BLaER1 treated with 17β-estradiol and CSF1 and Interleukin-3, amounts not matched to agents 10 nM and 100 nM (cell line): ENCODE data around the gene SHPK.

Experiments
- H3K27ac ChIP-seq, 11 experiments: shearing (Covaris generic); formaldehyde crosslinking; 2 replicates each; pipeline ENCODE4 v1.8.1; 2022
- H3K27me3 ChIP-seq, 11 experiments: shearing (Covaris generic); formaldehyde crosslinking; 2 replicates each; pipeline ENCODE4 v1.8.1; 2022
- H3K36me3 ChIP-seq, 11 experiments: shearing (Covaris generic); formaldehyde crosslinking; 2 replicates each; pipeline ENCODE4 v1.8.1; 2022
- H3K4me1 ChIP-seq, 10 experiments: shearing (Covaris generic); formaldehyde crosslinking; 2 replicates each; pipeline ENCODE4 v1.8.1; 2022
- H3K4me2 ChIP-seq, 11 experiments: shearing (Covaris generic); formaldehyde crosslinking; 2 replicates each; pipeline ENCODE4 v1.8.1; 2022
- H3K4me3 ChIP-seq, 10 experiments: shearing (Covaris generic); formaldehyde crosslinking; 2 replicates each; pipeline ENCODE4 v1.8.1; 2022
- H3K9ac ChIP-seq, 11 experiments: shearing (Covaris generic); formaldehyde crosslinking; 2 replicates each; pipeline ENCODE4 v1.8.1; 2022
- H3K9me3 ChIP-seq, 11 experiments: shearing (Covaris generic); formaldehyde crosslinking; replicated peaks in 1 of 11; 2 replicates each; pipeline ENCODE4 v1.8.1; 2022
- H4K20me1 ChIP-seq, 11 experiments: shearing (Covaris generic); formaldehyde crosslinking; 2 replicates each; pipeline ENCODE4 v1.8.1; 2022
- Cebpa-rat ChIP-seq, 11 experiments: shearing (Covaris generic); IDR thresholded peaks; 2 replicates each; pipeline ENCODE4 v1.8.1; 2022

SHPK gene

DNA sequence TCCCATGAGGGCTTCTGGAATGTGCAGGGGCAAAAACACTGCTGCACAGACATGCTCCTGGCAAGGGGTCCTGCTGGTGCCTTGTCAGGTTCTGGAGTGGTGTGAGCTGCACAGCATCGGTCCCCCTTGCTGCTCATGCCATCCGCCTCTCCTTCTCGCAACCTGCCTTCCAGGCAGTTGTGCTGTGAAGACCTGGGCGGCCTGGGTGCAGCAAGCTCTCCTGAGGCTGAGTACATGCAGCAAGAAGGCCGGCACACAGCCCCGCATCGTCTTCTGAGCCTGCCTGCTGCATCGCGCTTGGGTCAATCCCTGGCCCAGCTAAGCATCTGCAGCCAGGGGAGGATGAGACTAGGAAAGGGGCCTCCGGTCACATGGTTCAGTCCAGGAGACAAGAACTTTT, 26.4 kb downstream of the SHPK start:
- no peak overlapping the region for H3K4me2 ChIP-seq
- H3K4me1 ChIP-seq, result no peaks in the 10 kb centered on the region
- no peak overlapping the region for H3K4me3 ChIP-seq
- no peak overlapping the region for H3K27ac ChIP-seq
- H3K36me3 ChIP-seq, result peaks cover 71 to 100% (median 97%) of the 10 kb centered on the region in 11 experiments
- peaks cover 0 to 45% (median 16%) of the 10 kb centered on the region in 11 experiments; a peak in 11 of 22 replicates for H4K20me1 ChIP-seq
- no peaks in the 10 kb centered on the region for H3K9me3 ChIP-seq
- TF ChIP-seq Cebpa-rat (IDR thresholded peaks at IDR 0.05), result no peak
- no peak overlapping the region for H3K9ac ChIP-seq
- no peaks in the 10 kb centered on the region for H3K27me3 ChIP-seq

DNA sequence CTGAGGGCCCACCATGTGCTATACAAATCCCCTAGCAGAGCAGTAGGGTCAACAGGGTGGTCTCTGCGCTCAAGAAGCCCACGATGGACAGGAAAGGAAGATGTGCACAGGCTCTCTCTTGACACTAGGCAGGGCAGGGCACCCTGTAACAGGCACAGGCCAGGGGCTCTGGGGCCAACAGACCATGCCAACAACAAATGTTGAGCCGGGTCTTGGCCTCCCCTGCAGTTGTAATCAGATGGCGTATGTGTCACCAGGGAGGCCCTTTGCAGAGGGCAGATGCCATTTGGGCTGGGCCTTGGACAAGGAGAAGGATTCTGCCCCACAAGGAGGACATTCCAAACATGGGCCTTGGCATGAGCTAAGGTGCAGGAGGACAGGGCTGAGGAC, 32.2 kb downstream of the SHPK start:
- H3K4me2 ChIP-seq, result no peak overlapping the region
- no peak overlapping the region for H3K9ac ChIP-seq
- TF ChIP-seq Cebpa-rat (IDR thresholded peaks at IDR 0.05), result no peak
- peaks cover 0 to 25% (median 3%) of the 10 kb centered on the region in 11 experiments; a peak in 6 of 22 replicates for H4K20me1 ChIP-seq
- no peaks in the 10 kb centered on the region for H3K27me3 ChIP-seq
- no peak overlapping the region for H3K27ac ChIP-seq
- no peaks in the 10 kb centered on the region for H3K9me3 ChIP-seq
- H3K4me1 ChIP-seq, result no peaks in the 10 kb centered on the region
- no peak overlapping the region for H3K4me3 ChIP-seq
- peaks cover 20 to 70% (median 55%) of the 10 kb centered on the region in 11 experiments for H3K36me3 ChIP-seq

DNA sequence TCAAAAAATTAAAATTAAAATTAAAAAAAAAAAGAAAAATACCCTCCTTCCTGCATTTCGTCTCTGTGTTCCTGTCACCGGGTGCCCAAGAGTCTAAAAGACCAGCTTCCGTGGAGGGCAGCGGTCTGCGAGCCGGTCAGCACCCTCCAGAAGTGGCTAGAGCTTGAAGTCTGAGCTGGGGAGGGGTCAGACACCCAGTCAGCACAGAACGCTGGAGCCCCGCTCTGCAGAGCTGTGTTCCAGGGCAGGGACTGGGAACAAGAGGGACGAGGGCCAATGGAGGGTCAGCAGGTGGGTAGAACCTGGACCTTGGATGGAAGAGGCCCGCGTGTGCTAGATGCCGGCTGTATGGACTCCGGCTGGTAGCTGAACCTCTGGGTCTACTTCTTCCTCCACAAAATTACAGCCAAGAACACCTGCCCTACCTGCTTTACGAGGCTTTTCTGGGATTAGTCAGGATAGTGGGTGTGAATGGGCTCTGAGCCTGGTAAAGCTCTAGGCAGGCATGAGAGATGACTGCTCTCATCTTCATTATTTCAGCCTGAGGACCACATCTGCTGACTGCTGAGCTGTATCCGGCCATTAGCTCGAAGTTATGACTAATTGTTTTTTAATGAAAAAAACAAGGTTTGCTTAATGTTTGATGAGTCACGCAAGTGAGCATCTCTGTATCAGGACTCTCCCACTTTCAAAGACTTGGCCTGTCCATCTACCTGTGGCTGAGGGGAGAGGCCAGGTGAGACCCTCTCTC, 32.8 kb downstream of the SHPK start:
- Histone ChIP-seq H3K4me2 (no peak overlapping the region), H3K27ac (no peak overlapping the region)
- no peak for TF ChIP-seq Cebpa-rat (IDR thresholded peaks at IDR 0.05)

DNA sequence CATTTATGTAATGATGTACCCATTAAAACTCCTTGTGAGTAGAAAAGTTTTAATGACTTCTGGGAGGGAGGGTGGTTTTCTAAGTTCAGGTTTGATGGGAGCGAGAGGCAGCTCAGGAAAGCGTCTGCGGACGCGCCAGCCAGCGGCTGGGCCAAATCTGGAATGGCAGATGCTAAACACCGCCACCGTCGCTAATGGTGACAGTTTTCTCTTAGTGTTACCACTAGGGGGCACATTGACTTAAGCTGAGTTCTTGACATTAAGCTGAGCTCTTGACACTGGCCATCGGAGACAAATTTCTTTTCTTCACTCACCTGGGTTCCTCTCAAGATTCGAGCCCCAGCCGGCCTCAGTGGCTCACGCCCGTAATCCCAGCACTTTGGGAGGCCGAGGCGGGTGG, 33.6 kb downstream of the SHPK start:
- H4K20me1 ChIP-seq, result peaks cover 0 to 16% (median 3%) of the 10 kb centered on the region in 11 experiments; a peak in 6 of 22 replicates
- H3K27ac ChIP-seq, result no peak overlapping the region
- no peak overlapping the region for H3K4me2 ChIP-seq
- H3K36me3 ChIP-seq, result peaks cover 9 to 57% (median 41%) of the 10 kb centered on the region in 11 experiments
- no peaks in the 10 kb centered on the region for H3K27me3 ChIP-seq
- H3K4me3 ChIP-seq, result no peak overlapping the region
- H3K9ac ChIP-seq, result no peak overlapping the region
- H3K4me1 ChIP-seq, result no peaks in the 10 kb centered on the region
- no peaks in the 10 kb centered on the region for H3K9me3 ChIP-seq
- no peak for TF ChIP-seq Cebpa-rat (IDR thresholded peaks at IDR 0.05)

More for the DNA sequence above, 32.8 kb downstream of the SHPK start:
- Histone ChIP-seq H3K36me3 (peaks cover 16 to 65% (median 49%) of the 10 kb centered on the region in 11 experiments), H4K20me1 (peaks cover 0 to 19% (median 3%) of the 10 kb centered on the region in 11 experiments; a peak in 6 of 22 replicates), H3K4me3 (no peak overlapping the region), H3K9ac (no peak overlapping the region), H3K4me1 (no peaks in the 10 kb centered on the region), H3K27me3 (no peaks in the 10 kb centered on the region), H3K9me3 (no peaks in the 10 kb centered on the region)

DNA sequence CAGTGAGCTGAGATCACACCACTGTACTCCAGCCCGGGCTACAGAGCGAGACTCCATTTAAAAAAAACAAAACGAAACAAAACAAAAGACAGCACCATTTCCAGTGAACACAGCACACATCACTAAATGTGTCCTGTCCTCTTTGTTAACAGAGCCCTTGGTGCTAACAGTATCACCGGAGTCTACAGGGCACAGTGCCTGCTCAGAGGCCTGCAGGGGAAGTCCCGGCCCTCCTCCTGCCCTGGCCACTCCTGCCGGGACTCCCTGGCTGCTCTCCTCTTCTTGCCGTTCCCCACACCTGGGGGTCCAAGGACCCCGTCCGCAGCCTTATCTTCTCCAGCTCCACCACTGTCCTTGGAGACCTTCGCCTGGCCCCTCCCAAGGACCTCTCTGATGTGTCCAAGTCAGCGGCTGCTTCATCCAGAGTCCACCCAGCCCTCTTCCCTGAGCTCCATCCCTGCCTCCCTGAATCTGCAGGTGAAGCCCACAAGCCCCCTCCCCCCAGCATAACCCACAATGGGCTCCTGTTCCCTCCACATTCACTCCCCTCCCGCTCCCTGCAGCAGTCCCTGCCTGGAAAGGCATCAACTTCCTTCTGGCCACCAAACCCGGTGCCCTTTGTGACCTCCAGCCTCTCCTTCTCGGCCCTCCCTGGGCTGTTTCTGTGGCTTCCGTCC, 35.4 kb downstream of the SHPK start:
- no peak overlapping the region for H3K9ac ChIP-seq
- no peaks in the 10 kb centered on the region for H3K27me3 ChIP-seq
- no peak overlapping the region for H3K27ac ChIP-seq
- TF ChIP-seq Cebpa-rat (IDR thresholded peaks at IDR 0.05), result no peak
- no peak overlapping the region for H3K4me2 ChIP-seq
- no peak overlapping the region for H3K4me3 ChIP-seq
- H3K4me1 ChIP-seq, result no peaks in the 10 kb centered on the region; a peak in 1 of 20 replicates
- no peaks in the 10 kb centered on the region for H3K9me3 ChIP-seq
- peaks cover 0 to 22% (median 2%) of the 10 kb centered on the region in 11 experiments; a peak in 9 of 22 replicates for H4K20me1 ChIP-seq
- peaks cover 0 to 38% (median 23%) of the 10 kb centered on the region in 11 experiments; a peak in 20 of 22 replicates for H3K36me3 ChIP-seq

DNA sequence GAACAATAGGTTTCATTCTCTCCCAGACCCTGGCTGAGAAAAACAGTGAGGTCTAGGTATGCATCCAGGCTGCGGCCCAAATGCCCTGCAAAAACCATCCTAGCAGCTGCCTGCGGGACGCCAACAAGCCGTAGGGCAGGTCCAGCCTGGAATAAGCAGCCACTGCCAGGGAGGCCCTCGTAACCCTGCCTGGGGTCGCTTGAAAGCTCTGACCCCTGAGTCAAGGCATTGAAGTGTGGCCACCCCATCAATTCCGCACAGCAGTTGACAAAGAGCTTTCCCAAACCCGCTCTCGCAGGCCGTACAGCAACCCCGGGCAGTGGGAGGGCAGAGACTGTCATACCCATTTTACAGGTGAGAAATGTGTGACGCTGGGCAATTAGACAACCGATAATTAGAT, 38.0 kb downstream of the SHPK start:
- no peak for TF ChIP-seq Cebpa-rat (IDR thresholded peaks at IDR 0.05)
- no peak overlapping the region for H3K4me3 ChIP-seq

DNA sequence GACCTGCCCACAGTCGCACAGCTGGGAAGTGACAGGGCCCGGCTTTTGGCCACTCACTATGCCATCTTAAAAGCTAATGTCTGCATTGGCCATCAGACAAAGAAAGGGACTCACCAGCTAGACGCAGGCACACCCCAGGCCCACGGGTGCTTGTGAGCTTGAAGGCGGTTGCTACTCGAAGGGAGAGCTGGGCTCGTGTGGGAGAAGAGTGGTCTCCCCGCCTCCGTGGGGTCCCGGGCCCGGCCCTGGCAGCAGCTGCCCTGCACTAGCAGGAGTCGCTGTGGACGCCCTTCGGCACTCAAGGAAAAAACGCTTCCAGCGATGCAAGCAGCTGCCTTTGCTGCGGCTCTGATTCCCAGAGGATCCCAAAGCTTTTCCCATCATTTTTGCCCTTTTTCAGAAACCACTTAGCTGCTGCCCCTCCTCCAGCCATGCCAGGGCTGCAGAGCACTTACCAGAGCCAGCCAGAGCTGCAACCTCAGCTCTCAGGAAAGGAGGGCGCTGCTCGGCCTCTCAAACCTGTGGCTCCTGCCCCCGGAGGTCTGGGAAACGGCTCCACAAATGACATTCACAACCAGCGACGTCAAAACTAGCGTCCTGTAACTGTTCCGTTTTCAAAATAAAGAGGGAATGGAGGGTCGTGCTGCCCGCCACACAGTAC, 39.1 kb downstream of the SHPK start:
- Histone ChIP-seq H3K9me3 (no peaks in the 10 kb centered on the region), H3K9ac (peak overlapping the region in 1 of 11 experiments; percentile 14; a peak in 1 of 22 replicates), H4K20me1 (peaks cover 0 to 42% (median 4%) of the 10 kb centered on the region in 11 experiments; a peak in 7 of 22 replicates), H3K27me3 (no peaks in the 10 kb centered on the region), H3K4me3 (no peak overlapping the region), H3K4me1 (peaks cover 0 to 6% (median 0%) of the 10 kb centered on the region in 10 experiments; a peak in 2 of 20 replicates), H3K4me2 (no peak overlapping the region), H3K27ac (no peak overlapping the region), H3K36me3 (peaks cover 0 to 10% (median 0%) of the 10 kb centered on the region in 11 experiments; a peak in 4 of 22 replicates)
- no peak for TF ChIP-seq Cebpa-rat (IDR thresholded peaks at IDR 0.05)

More for the DNA sequence above, 38.0 kb downstream of the SHPK start:
- Histone ChIP-seq H3K36me3 (peaks cover 0 to 14% (median 6%) of the 10 kb centered on the region in 11 experiments; a peak in 13 of 22 replicates), H4K20me1 (peaks cover 0 to 36% (median 4%) of the 10 kb centered on the region in 11 experiments; a peak in 7 of 22 replicates), H3K9ac (no peak overlapping the region), H3K4me2 (no peak overlapping the region), H3K27ac (no peak overlapping the region), H3K9me3 (no peaks in the 10 kb centered on the region), H3K27me3 (no peaks in the 10 kb centered on the region), H3K4me1 (peaks cover 0 to 6% (median 0%) of the 10 kb centered on the region in 10 experiments; a peak in 2 of 20 replicates)

DNA sequence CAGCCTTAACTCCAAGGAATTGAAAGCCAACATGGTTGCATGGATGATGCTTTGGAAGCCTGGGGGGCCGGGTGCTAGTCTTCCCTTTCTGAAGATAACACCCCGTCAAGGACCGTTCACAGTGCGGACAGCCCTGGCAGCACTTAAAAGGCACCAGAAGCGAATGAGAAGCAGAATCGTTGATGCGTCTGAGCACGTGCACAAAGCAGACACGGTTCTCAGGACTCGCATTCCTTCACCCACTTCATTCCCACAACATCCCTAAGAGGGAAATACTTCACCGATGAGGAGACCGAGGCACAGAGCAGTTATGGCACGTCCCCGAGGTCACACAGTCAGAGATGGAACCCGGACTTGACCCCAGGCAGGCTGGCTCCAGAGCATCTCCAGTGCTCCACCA, 41.1 kb downstream of the SHPK start:
- peaks cover 0 to 19% (median 17%) of the 10 kb centered on the region in 10 experiments; a peak in 16 of 20 replicates for H3K4me1 ChIP-seq
- no peak overlapping the region for H3K27ac ChIP-seq
- TF ChIP-seq Cebpa-rat (IDR thresholded peaks at IDR 0.05), result no peak
- H3K4me2 ChIP-seq, result no peak overlapping the region
- H3K9me3 ChIP-seq, result no peaks in the 10 kb centered on the region
- no peak overlapping the region for H3K9ac ChIP-seq
- peaks cover 0 to 24% (median under 1%) of the 10 kb centered on the region in 11 experiments; a peak in 10 of 22 replicates for H3K36me3 ChIP-seq
- H3K27me3 ChIP-seq, result no peaks in the 10 kb centered on the region
- peaks cover 0 to 52% (median 4%) of the 10 kb centered on the region in 11 experiments; a peak in 7 of 22 replicates for H4K20me1 ChIP-seq
- no peak overlapping the region for H3K4me3 ChIP-seq
